SK-N-SH (cell line): ENCODE data around the gene HDHD5. TPM values are rescaled to one million over a fixed set of nuclear protein-coding genes. Genes with fewer than 3 reads are reported as not detected.

Experiments used
- CTCF ChIA-PET: fragments of 300-600, 350-600 bp; formaldehyde crosslinking; extraction: SDS; loops from one replicate; lab custom pipeline; 2021; lab: Yijun Ruan, JAX
- POLR2A ChIA-PET: fragments of 350-600 bp; sonication (Branson Sonifier 250); formaldehyde crosslinking; extraction: SDS; loops from one replicate; lab custom pipeline; 2020; ENCODE audit warnings: antibody characterized with exemption, inconsistent platforms; lab: Yijun Ruan, JAX
- DNase-seq: peaks from one replicate; pipeline ENCODE4 v3.0.0; 2012
- H2AFZ ChIP-seq: fragments of 200-600 bp; sonication (generic); 2 replicates; pipeline ENCODE4 v1.8.1; 2016; ENCODE audit warnings: antibody characterized with exemption, mild to moderate bottlenecking, low read depth
- H3F3A ChIP-seq: fragments of 200-600 bp; sonication (generic); replicated peaks from 2 replicates; pipeline ENCODE3; 2016; ENCODE audit warnings: antibody characterized with exemption, mild to moderate bottlenecking; ENCODE audit not compliant: insufficient read depth
- H3K27ac ChIP-seq, 2 experiments: fragments of 200-500 bp in 1 of 2; fragments of 200-600 bp in 1 of 2; sonication (Bioruptor generic) in 1 of 2; sonication (generic), shearing (Covaris generic) in 1 of 2; 2 replicates each; pipeline versions ENCODE4 v1.5.1 to v1.6.1; 2014 to 2016; ENCODE audit warnings: low read depth in 2 of 2, inconsistent platforms in 1 of 2, low read length in 1 of 2, mild to moderate bottlenecking in 1 of 2, mixed read lengths in 1 of 2
- H3K27me3 ChIP-seq: fragments of 200-600 bp; sonication (generic), shearing (Covaris generic); 2 replicates; pipeline ENCODE4 v1.6.1; 2016; ENCODE audit warnings: mixed run types; ENCODE audit not compliant: insufficient read depth
- H3K36me3 ChIP-seq, 2 experiments: fragments of 200-500 bp in 1 of 2; fragments of 200-600 bp in 1 of 2; sonication (Bioruptor generic) in 1 of 2; sonication (generic) in 1 of 2; replicated peaks in 1 of 2; 2 replicates each; pipeline versions ENCODE3 to v1.5.1; 2014 to 2016; ENCODE audit warnings: low read length in 1 of 2, mild to moderate bottlenecking in 1 of 2; ENCODE audit not compliant: insufficient read depth in 2 of 2, control insufficient read depth in 1 of 2
- H3K4me1 ChIP-seq, 2 experiments: fragments of 200-500 bp in 1 of 2; fragments of 200-600 bp in 1 of 2; sonication (Bioruptor generic) in 1 of 2; sonication (generic), shearing (Covaris generic) in 1 of 2; 2 replicates each; pipeline versions ENCODE4 v1.5.1 to v1.6.1; 2014 to 2016; ENCODE audit warnings: low read depth in 1 of 2, low read length in 1 of 2, mixed run types in 1 of 2; ENCODE audit not compliant: insufficient read depth in 2 of 2, control insufficient read depth in 1 of 2
- H3K4me2 ChIP-seq: fragments of 200-600 bp; sonication (generic), shearing (Covaris generic); 2 replicates; pipeline ENCODE4 v1.6.1; 2017; ENCODE audit warnings: mixed run types
- H3K4me3 ChIP-seq, 2 experiments: fragments of 200-500 bp in 1 of 2; fragments of 200-600 bp in 1 of 2; sonication (Bioruptor generic) in 1 of 2; sonication (generic), shearing (Covaris generic) in 1 of 2; 2 replicates each; pipeline versions ENCODE4 v1.5.1 to v1.8.1; 2014 to 2016; ENCODE audit warnings: low read depth in 2 of 2, inconsistent platforms in 1 of 2, low read length in 1 of 2, mild to moderate bottlenecking in 1 of 2, mixed read lengths in 1 of 2, moderate library complexity in 1 of 2
- H3K79me2 ChIP-seq: fragments of 200-600 bp; sonication (generic); 2 replicates; pipeline ENCODE4 v1.8.1; 2017; ENCODE audit warnings: mild to moderate bottlenecking; ENCODE audit not compliant: insufficient read depth
- H3K9ac ChIP-seq: fragments of 200-600 bp; sonication (generic); 2 replicates; pipeline ENCODE4 v1.6.1; 2017; ENCODE audit warnings: mixed run types
- H3K9me2 ChIP-seq: fragments of 200-600 bp; sonication (generic); 2 replicates; pipeline ENCODE4 v1.6.1; 2017; ENCODE audit warnings: mixed run types
- H3K9me3 ChIP-seq: fragments of 200-600 bp; sonication (generic); 2 replicates; pipeline ENCODE4 v1.6.1; 2017; ENCODE audit warnings: mixed run types, mild to moderate bottlenecking, moderate library complexity
- H4K20me1 ChIP-seq: fragments of 200-600 bp; sonication (generic); 2 replicates; pipeline ENCODE4 v1.6.1; 2017; ENCODE audit warnings: mild to moderate bottlenecking, mixed run types; ENCODE audit not compliant: insufficient read depth
- EP300 ChIP-seq, 2 experiments: IDR thresholded peaks; 2 replicates each; pipeline versions ENCODE4 v1.4.0 to v1.6.1; 2012; ENCODE audit warnings: borderline replicate concordance in 1 of 2, low read depth in 1 of 2, low read length in 1 of 2
- EZH2phosphoT487 ChIP-seq: fragments of 200-600 bp; sonication (generic); IDR thresholded peaks from 2 replicates; pipeline ENCODE4 v1.6.1; 2017; ENCODE audit warnings: low read depth, mixed run types, mild to moderate bottlenecking, antibody characterized with exemption, moderate library complexity, borderline replicate concordance
- FOSL2 ChIP-seq: IDR thresholded peaks from 2 replicates; pipeline ENCODE4 v1.4.0; 2012; ENCODE audit warnings: low read depth, mild to moderate bottlenecking, moderate library complexity, borderline replicate concordance
- GABPA ChIP-seq: IDR thresholded peaks from 2 replicates; pipeline ENCODE4 v1.4.0; 2012; ENCODE audit warnings: low read depth, mild to moderate bottlenecking
- IRF3 ChIP-seq: fragments of 150-350 bp; IDR thresholded peaks from 2 replicates; pipeline ENCODE4 v1.6.1; 2016; ENCODE audit warnings: mild to moderate bottlenecking, low read depth, low read length
- JUND ChIP-seq: IDR thresholded peaks from 2 replicates; pipeline ENCODE4 v1.4.0; 2012
- MAX ChIP-seq: IDR thresholded peaks from 2 replicates; pipeline ENCODE4 v1.4.0; 2012; ENCODE audit warnings: low read depth
- MEF2A ChIP-seq: IDR thresholded peaks from 2 replicates; pipeline ENCODE4 v1.4.0; 2012; ENCODE audit warnings: low read depth, borderline replicate concordance
- NFIC ChIP-seq: IDR thresholded peaks from 2 replicates; pipeline ENCODE4 v1.4.0; 2012; ENCODE audit warnings: borderline replicate concordance
- POLR2AphosphoS5 ChIP-seq: IDR thresholded peaks from 2 replicates; pipeline ENCODE4 v1.6.1; 2012; ENCODE audit warnings: low read depth, low read length
- REST ChIP-seq: IDR thresholded peaks from 2 replicates; pipeline ENCODE4 v1.6.1; 2012; ENCODE audit warnings: mild to moderate bottlenecking, low read depth, low read length, moderate library complexity
- RFX5 ChIP-seq: IDR thresholded peaks from 2 replicates; pipeline ENCODE4 v1.6.1; 2012; ENCODE audit warnings: mild to moderate bottlenecking, improper control_type of control experiment, low read length
- RXRA ChIP-seq: IDR thresholded peaks from 2 replicates; pipeline ENCODE4 v1.4.0; 2012; ENCODE audit warnings: low read depth, mild to moderate bottlenecking, borderline replicate concordance
- SIN3A ChIP-seq: IDR thresholded peaks from 2 replicates; pipeline ENCODE4 v1.6.1; 2012; ENCODE audit warnings: low read depth, mild to moderate bottlenecking, low read length, moderate library complexity, borderline replicate concordance
- SMC3 ChIP-seq: IDR thresholded peaks from 2 replicates; pipeline ENCODE4 v1.6.1; 2012; ENCODE audit warnings: low read depth, low read length, improper control_type of control experiment
- USF1 ChIP-seq: IDR thresholded peaks from 2 replicates; pipeline ENCODE4 v1.4.0; 2012; ENCODE audit warnings: low read depth, borderline replicate concordance
- WGBS: methylation state at CpG from one replicate; pipeline ENCODE4 v1.1.6; 2017; ENCODE audit warnings: low lambda C conversion rate; 5-methylcytosine and 5-hydroxymethylcytosine counted together
- polyA plus RNA-seq, 3 experiments: library from polyadenylated mRNA; depleted of rRNA; stranded (reverse); fragments of >200 nt; gene quantifications; 2 replicates each; pipeline ENCODE4 v1.2.3, GENCODE V29; 2012

HDHD5 gene
- polyA plus RNA-seq, 1 of the 3 experiments (the other 2 are of a cell fraction): 43.3 TPM

GRCh38 chr22:17194213-17194612 is 35.1 kb upstream of the HDHD5 start:
- no peaks in the 10 kb centered on the region for H3K79me2 ChIP-seq
- CTCF ChIA-PET: interaction anchor here (0.6 to 7.1 kb wide), 2 partner anchors 21 to 29 kb away, joined by 3 to 51 read pairs; no protein-coding TSS in a partner anchor
- no peaks in the 10 kb centered on the region for H3K36me3 ChIP-seq
- H4K20me1 ChIP-seq: no peaks in the 10 kb centered on the region
- TF ChIP-seq REST: no peak
- TF ChIP-seq NFIC: no peak
- no peak for TF ChIP-seq JUND
- TF ChIP-seq RFX5: no peak
- TF ChIP-seq USF1: no peak
- no peak for TF ChIP-seq MAX
- TF ChIP-seq POLR2AphosphoS5: no peak
- TF ChIP-seq FOSL2: no peak
- TF ChIP-seq MEF2A: no peak
- no peak for TF ChIP-seq IRF3
- no peak for TF ChIP-seq RXRA
- no peak for TF ChIP-seq EZH2phosphoT487
- no peak for TF ChIP-seq EP300 (IDR thresholded peaks at IDR 0.05; ENCODE audit: borderline replicate concordance in 1 of 2, low read depth in 1 of 2, low read length in 1 of 2)
- TF ChIP-seq GABPA: no peak
- TF ChIP-seq SIN3A: no peak
- TF ChIP-seq SMC3: no peak
- H3K4me1 ChIP-seq: peaks cover 0 to 2% of the 10 kb centered on the region in 2 experiments; a peak in 1 of 4 replicates
- 57% methylated on average over 6 of the region's 7 CpGs for WGBS
- no peak overlapping the region for H3K4me2 ChIP-seq
- H2AFZ ChIP-seq: no peak overlapping the region
- no peaks in the 10 kb centered on the region for H3K9me2 ChIP-seq
- no peak overlapping the region for H3K27ac ChIP-seq
- POLR2A ChIA-PET: no interaction called here
- DNase-seq: no peak
- H3K27me3 ChIP-seq: no peaks in the 10 kb centered on the region
- no peaks in the 10 kb centered on the region for H3K9me3 ChIP-seq
- no peak overlapping the region for H3K9ac ChIP-seq
- no peak overlapping the region for H3K4me3 ChIP-seq
- no peaks in the 10 kb centered on the region for H3F3A ChIP-seq
